ENCODE results near the gene DLG2.

The DLG2 gene

DNA sequence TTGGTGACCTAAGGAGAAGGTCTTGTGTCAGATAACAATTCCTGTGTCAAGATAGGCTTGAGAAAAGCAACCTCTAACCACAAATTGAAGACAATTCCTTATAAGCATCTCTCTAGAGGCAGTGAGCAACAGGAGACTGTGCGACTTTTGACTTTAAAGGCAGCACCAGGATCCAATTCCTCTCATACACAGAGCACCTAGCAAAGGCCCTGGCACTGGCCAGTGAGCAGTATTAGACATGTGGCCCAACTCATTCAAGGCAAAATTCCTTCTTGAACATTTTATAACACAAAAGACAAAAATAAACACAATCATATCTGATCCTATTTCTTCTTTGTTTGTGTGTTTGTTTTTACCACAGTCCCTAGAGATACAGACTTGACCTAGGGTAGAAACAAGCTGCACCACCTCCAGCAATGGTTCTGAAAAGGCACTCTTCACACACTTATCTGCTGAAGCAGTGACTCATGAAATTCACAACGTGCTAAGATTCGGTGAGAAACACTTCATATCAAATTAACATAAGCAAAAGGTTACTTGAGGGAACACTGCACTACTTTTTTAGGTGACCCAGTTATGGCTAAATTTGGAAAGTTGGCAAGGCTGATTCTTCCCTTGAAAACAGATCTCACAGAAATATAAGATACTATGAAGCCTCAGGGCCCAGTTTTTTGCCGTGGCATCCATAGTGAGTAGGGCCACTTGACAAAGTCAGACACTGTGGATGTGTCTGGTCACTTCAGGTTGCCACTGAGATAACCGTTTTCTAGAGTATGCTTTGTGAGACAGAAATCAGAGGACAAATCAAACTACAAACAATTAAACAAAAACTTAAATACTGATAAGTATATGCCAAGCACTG lies 1018.9 kb downstream of the DLG2 start:
- no peak overlapping the region for H3K18ac ChIP-seq (ENCODE audit: low read depth in 1 of 2, low read length in 2 of 2)

DNA sequence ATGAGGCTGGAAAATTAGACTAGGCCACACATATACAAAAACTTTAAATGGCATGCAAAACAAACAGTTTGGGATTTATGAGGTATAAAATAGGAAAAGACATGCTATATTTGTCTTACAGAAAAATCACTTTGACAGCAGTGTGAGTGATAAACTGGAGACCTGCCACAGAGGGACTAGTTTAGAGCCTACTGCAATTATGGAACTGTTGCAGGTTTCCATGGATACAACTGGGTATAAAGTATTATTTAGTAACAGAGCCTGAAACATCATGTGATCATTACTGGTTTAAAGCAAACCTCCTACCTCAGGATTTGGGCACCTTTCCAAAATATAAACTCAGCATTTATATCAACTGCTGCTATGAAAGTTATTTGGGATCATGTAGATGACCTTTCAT lies 1032.5 kb downstream of the DLG2 start:
- no peak overlapping the region for H4K8ac ChIP-seq (ENCODE audit: low read length)
- H4K91ac ChIP-seq (ENCODE audit: low read length), result no peak overlapping the region
- no peaks in the 10 kb centered on the region for H3K4me1 ChIP-seq (ENCODE audit: control insufficient read depth, insufficient read depth, low read depth, low read length)
- H2BK12ac ChIP-seq (ENCODE audit: low read length in 2 of 2), result no peak overlapping the region
- H3K14ac ChIP-seq (ENCODE audit: low read length in 2 of 2), result no peak overlapping the region
- H3K27me3 ChIP-seq (ENCODE audit: control insufficient read depth in 1 of 2, insufficient read depth in 1 of 2, low read length in 2 of 2), result no peaks in the 10 kb centered on the region
- no peak overlapping the region for H3K18ac ChIP-seq (ENCODE audit: low read depth in 1 of 2, low read length in 2 of 2)
- H3K9ac ChIP-seq (ENCODE audit: low read length), result no peak overlapping the region
- no peak overlapping the region for H3K4ac ChIP-seq (ENCODE audit: low read depth in 1 of 2, low read length in 2 of 2)
- no peaks in the 10 kb centered on the region for H3K9me3 ChIP-seq (ENCODE audit: control insufficient read depth, low read length)
- no peaks in the 10 kb centered on the region for H3K79me1 ChIP-seq (replicated peaks; ENCODE audit: low read length, poor library complexity, severe bottlenecking)
- H2BK120ac ChIP-seq (ENCODE audit: low read depth, low read length), result no peak overlapping the region
- no peak overlapping the region for H2BK5ac ChIP-seq (ENCODE audit: low read depth, low read length, poor library complexity, severe bottlenecking)
- no peak for DNase-seq
- no peak overlapping the region for H3K4me2 ChIP-seq (ENCODE audit: low read length, poor library complexity, severe bottlenecking)
- H3K27ac ChIP-seq (ENCODE audit: low read length, poor library complexity, severe bottlenecking), result no peak overlapping the region
- no peak overlapping the region for H2BK15ac ChIP-seq (ENCODE audit: low read depth, poor library complexity, severe bottlenecking)
- no peak overlapping the region for H3K23ac ChIP-seq (ENCODE audit: low read length in 2 of 2)
- H2AK5ac ChIP-seq (ENCODE audit: low read length, severe bottlenecking), result no peak overlapping the region
- no peak overlapping the region for H3K4me3 ChIP-seq (ENCODE audit: insufficient read depth in 1 of 2, low read depth in 1 of 2, low read length in 2 of 2)
- H2AFZ ChIP-seq (ENCODE audit: low read depth, low read length), result no peak overlapping the region
- no peaks in the 10 kb centered on the region for H3K36me3 ChIP-seq (ENCODE audit: control insufficient read depth in 1 of 2, insufficient read depth in 2 of 2, low read depth in 1 of 2, low read length in 2 of 2)

More for the DNA sequence above, 1018.9 kb downstream of the DLG2 start:
- Histone ChIP-seq H3K36me3 (ENCODE audit: control insufficient read depth in 1 of 2, insufficient read depth in 2 of 2, low read depth in 1 of 2, low read length in 2 of 2) (no peaks in the 10 kb centered on the region), H2AK5ac (ENCODE audit: low read length, severe bottlenecking) (no peak overlapping the region), H3K4me1 (ENCODE audit: control insufficient read depth, insufficient read depth, low read depth, low read length) (no peaks in the 10 kb centered on the region), H4K8ac (ENCODE audit: low read length) (no peak overlapping the region), H3K27ac (ENCODE audit: low read length, poor library complexity, severe bottlenecking) (no peak overlapping the region), H4K91ac (ENCODE audit: low read length) (no peak overlapping the region), H3K4ac (ENCODE audit: low read depth in 1 of 2, low read length in 2 of 2) (no peak overlapping the region), H2BK12ac (ENCODE audit: low read length in 2 of 2) (no peak overlapping the region), H2AFZ (ENCODE audit: low read depth, low read length) (no peak overlapping the region), H2BK120ac (ENCODE audit: low read depth, low read length) (no peak overlapping the region), H3K14ac (ENCODE audit: low read length in 2 of 2) (no peak overlapping the region), H3K27me3 (ENCODE audit: control insufficient read depth in 1 of 2, insufficient read depth in 1 of 2, low read length in 2 of 2) (no peaks in the 10 kb centered on the region), H3K79me1 (replicated peaks; ENCODE audit: low read length, poor library complexity, severe bottlenecking) (no peaks in the 10 kb centered on the region), H3K9me3 (ENCODE audit: control insufficient read depth, low read length) (no peaks in the 10 kb centered on the region), H2BK5ac (ENCODE audit: low read depth, low read length, poor library complexity, severe bottlenecking) (no peak overlapping the region), H3K4me3 (ENCODE audit: insufficient read depth in 1 of 2, low read depth in 1 of 2, low read length in 2 of 2) (no peak overlapping the region), H3K4me2 (ENCODE audit: low read length, poor library complexity, severe bottlenecking) (no peak overlapping the region), H3K23ac (ENCODE audit: low read length in 2 of 2) (no peak overlapping the region), H3K9ac (ENCODE audit: low read length) (no peak overlapping the region), H2BK15ac (ENCODE audit: low read depth, poor library complexity, severe bottlenecking) (no peak overlapping the region)
- no peak for DNase-seq
- 63% methylated on average over 4 of the region's 5 CpGs for WGBS

DNA sequence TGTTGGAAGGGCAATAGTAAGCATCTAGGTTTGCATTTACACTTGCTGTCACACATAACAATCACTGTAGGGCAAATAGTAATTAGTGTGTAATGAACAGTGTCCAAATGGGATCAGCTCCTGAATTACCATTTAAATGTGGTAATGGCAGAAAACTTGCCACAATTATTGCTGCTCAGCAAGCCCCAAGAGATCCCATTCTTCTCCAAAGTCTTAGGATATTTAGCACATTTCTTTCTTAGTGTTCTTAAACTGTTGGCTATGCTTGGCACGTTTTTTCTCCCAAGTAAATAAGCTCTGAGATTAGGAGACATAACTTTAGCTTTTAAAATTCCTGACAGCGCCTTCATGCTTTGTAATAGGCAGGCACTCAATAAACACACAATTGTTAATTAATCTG lies 1037.0 kb downstream of the DLG2 start:
- Histone ChIP-seq H3K4me1 (ENCODE audit: control insufficient read depth, insufficient read depth, low read depth, low read length) (no peaks in the 10 kb centered on the region), H3K23ac (ENCODE audit: low read length in 2 of 2) (no peak overlapping the region), H3K18ac (ENCODE audit: low read depth in 1 of 2, low read length in 2 of 2) (no peak overlapping the region), H3K27ac (ENCODE audit: low read length, poor library complexity, severe bottlenecking) (no peak overlapping the region), H4K91ac (ENCODE audit: low read length) (no peak overlapping the region), H2AK5ac (ENCODE audit: low read length, severe bottlenecking) (no peak overlapping the region), H4K8ac (ENCODE audit: low read length) (no peak overlapping the region), H3K9ac (ENCODE audit: low read length) (no peak overlapping the region), H2AFZ (ENCODE audit: low read depth, low read length) (no peak overlapping the region), H3K27me3 (ENCODE audit: control insufficient read depth in 1 of 2, insufficient read depth in 1 of 2, low read length in 2 of 2) (no peaks in the 10 kb centered on the region), H3K4me2 (ENCODE audit: low read length, poor library complexity, severe bottlenecking) (no peak overlapping the region), H2BK12ac (ENCODE audit: low read length in 2 of 2) (no peak overlapping the region), H3K36me3 (ENCODE audit: control insufficient read depth in 1 of 2, insufficient read depth in 2 of 2, low read depth in 1 of 2, low read length in 2 of 2) (no peaks in the 10 kb centered on the region), H2BK5ac (ENCODE audit: low read depth, low read length, poor library complexity, severe bottlenecking) (no peak overlapping the region), H3K14ac (ENCODE audit: low read length in 2 of 2) (no peak overlapping the region), H3K9me3 (ENCODE audit: control insufficient read depth, low read length) (no peaks in the 10 kb centered on the region), H2BK15ac (ENCODE audit: low read depth, poor library complexity, severe bottlenecking) (no peak overlapping the region), H2BK120ac (ENCODE audit: low read depth, low read length) (no peak overlapping the region), H3K4me3 (ENCODE audit: insufficient read depth in 1 of 2, low read depth in 1 of 2, low read length in 2 of 2) (no peak overlapping the region), H3K79me1 (replicated peaks; ENCODE audit: low read length, poor library complexity, severe bottlenecking) (no peaks in the 10 kb centered on the region), H3K4ac (ENCODE audit: low read depth in 1 of 2, low read length in 2 of 2) (no peak overlapping the region)
- 0% methylated on average over 1 of the region's 2 CpGs for WGBS
- DNase-seq, result no peak

DNA sequence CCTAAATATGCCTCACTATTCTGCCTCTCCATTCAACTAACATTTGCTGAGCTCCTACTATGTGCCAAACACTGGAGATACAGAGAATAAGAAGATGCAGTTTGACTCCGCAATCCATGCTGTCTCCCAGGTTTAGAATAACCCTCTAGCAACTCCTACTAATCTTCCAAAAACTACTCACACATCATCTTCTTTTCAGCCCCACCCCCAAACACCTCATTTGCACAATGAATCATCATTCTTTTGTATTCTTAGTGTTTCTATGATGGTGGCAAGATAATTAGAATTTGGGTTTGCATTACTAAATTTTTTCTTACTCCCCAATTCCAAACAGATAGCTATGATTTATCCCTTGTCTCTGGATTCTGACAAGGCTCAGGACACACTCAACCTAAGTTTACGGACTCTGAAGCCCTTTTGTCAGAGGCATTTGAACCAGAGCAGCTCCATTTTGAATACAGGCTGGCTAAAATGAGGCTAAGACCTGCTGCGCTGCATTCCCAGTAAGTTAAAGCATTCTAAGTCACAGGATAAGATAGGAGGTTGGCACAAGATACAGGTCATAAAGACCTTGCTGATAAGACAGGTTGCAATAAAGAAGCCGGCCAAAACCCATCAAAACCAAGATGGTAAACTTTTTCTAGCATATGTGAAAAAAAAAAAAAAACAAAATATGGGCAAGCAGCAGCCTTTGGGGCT lies 1038.9 kb downstream of the DLG2 start:
- H3K27me3 ChIP-seq (ENCODE audit: control insufficient read depth in 1 of 2, insufficient read depth in 1 of 2, low read length in 2 of 2), result no peaks in the 10 kb centered on the region
- no peak overlapping the region for H3K27ac ChIP-seq (ENCODE audit: low read length, poor library complexity, severe bottlenecking)
- no peak overlapping the region for H3K14ac ChIP-seq (ENCODE audit: low read length in 2 of 2)
- no peak overlapping the region for H2BK5ac ChIP-seq (ENCODE audit: low read depth, low read length, poor library complexity, severe bottlenecking)
- no peak overlapping the region for H4K91ac ChIP-seq (ENCODE audit: low read length)
- no peaks in the 10 kb centered on the region for H3K79me1 ChIP-seq (replicated peaks; ENCODE audit: low read length, poor library complexity, severe bottlenecking)
- no peak overlapping the region for H3K9ac ChIP-seq (ENCODE audit: low read length)
- no peaks in the 10 kb centered on the region for H3K36me3 ChIP-seq (ENCODE audit: control insufficient read depth in 1 of 2, insufficient read depth in 2 of 2, low read depth in 1 of 2, low read length in 2 of 2)
- no peak overlapping the region for H2AK5ac ChIP-seq (ENCODE audit: low read length, severe bottlenecking)
- H3K4me3 ChIP-seq (ENCODE audit: insufficient read depth in 1 of 2, low read depth in 1 of 2, low read length in 2 of 2), result no peak overlapping the region
- no peak overlapping the region for H3K23ac ChIP-seq (ENCODE audit: low read length in 2 of 2)
- 89% methylated on average over 3 of the region's 4 CpGs for WGBS
- H2AFZ ChIP-seq (ENCODE audit: low read depth, low read length), result no peak overlapping the region
- H3K9me3 ChIP-seq (ENCODE audit: control insufficient read depth, low read length), result no peaks in the 10 kb centered on the region
- no peak for DNase-seq
- no peaks in the 10 kb centered on the region for H3K4me1 ChIP-seq (ENCODE audit: control insufficient read depth, insufficient read depth, low read depth, low read length)
- H4K8ac ChIP-seq (ENCODE audit: low read length), result no peak overlapping the region
- no peak overlapping the region for H3K4me2 ChIP-seq (ENCODE audit: low read length, poor library complexity, severe bottlenecking)
- no peak overlapping the region for H2BK120ac ChIP-seq (ENCODE audit: low read depth, low read length)
- H3K4ac ChIP-seq (ENCODE audit: low read depth in 1 of 2, low read length in 2 of 2), result no peak overlapping the region
- H2BK12ac ChIP-seq (ENCODE audit: low read length in 2 of 2), result no peak overlapping the region
- no peak overlapping the region for H2BK15ac ChIP-seq (ENCODE audit: low read depth, poor library complexity, severe bottlenecking)
- H3K18ac ChIP-seq (ENCODE audit: low read depth in 1 of 2, low read length in 2 of 2), result no peak overlapping the region

Measured in mesenchymal stem cell (in vitro differentiated cells and primary cell).